ENCODE results near the gene KRTAP3-2.

The KRTAP3-2 gene

DNA sequence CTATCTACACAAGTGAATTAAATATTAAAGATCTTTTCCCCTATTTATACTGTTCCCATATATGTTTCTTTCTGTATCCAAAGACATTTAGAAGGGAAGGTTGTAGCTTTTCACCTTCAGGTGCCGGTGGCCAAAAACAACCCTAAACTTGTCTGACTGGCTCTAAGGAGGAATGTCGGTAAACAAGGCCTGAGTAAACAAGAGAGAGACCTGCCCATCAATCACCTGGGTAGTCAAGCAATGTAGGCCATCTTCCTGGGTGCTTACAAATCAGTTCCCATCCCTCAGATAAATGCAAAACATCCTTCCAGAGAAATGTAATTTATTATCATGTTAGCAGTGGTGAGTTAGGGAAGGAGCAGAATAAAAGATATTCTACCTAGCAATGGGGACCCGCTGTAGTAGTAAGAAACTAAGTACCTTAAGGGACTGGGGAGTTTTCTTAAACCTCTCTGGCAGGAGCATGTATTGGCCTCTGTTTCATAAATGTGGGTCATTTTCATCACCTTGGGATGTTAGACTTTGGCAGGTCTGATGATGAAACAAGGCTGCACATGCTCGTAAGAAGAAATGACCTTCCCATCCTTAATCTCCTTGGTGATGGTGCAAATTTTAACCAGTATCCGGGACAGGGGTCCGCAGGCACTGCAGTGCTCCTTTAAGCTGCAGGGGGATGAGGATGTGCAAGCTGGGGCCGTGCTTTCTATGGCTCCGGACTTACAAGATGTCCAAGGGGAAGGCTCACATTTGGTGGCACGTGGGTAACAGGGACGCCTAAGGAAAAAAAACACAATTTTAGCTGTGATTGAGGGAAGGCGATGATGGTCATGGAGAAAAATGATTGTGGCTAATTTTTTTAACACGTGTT, 41.4 kb downstream of the KRTAP3-2 start:
- Histone ChIP-seq H4K20me1 (ENCODE audit: insufficient read depth, low read length) (no peaks in the 10 kb centered on the region), H3K9me3 (replicated peaks; ENCODE audit: insufficient read depth, low read length) (no peaks in the 10 kb centered on the region), H3K27me3 (replicated peaks; ENCODE audit: insufficient read depth, low read length) (no peaks in the 10 kb centered on the region), H3K4me3 (ENCODE audit: low read length) (no peak overlapping the region), H3F3A (ENCODE audit: insufficient read depth, low read length) (no peaks in the 10 kb centered on the region; the same call in 1 of the 2 replicates), H3K9ac (ENCODE audit: low read length) (no peak overlapping the region), H3K79me2 (ENCODE audit: low read length) (no peaks in the 10 kb centered on the region), H3K4me1 (ENCODE audit: low read length) (peaks cover 5% of the 10 kb centered on the region; the same call in 1 of the 2 replicates), H3K36me3 (replicated peaks; ENCODE audit: insufficient read depth, low read length) (no peaks in the 10 kb centered on the region), H3K9me2 (replicated peaks; ENCODE audit: insufficient read depth, low read length) (no peaks in the 10 kb centered on the region), H3K27ac (ENCODE audit: low read length) (no peak overlapping the region), H2AFZ (ENCODE audit: low read length) (no peak overlapping the region), H3K4me2 (ENCODE audit: low read depth, low read length) (no peak overlapping the region)
- TF ChIP-seq EZH2phosphoT487 (IDR thresholded peaks at IDR 0.05; ENCODE audit: low read length) (no peak), EZH2 (optimal IDR thresholded peaks at IDR 0.05; ENCODE audit: low read depth, low read length) (no peak)
- TF ChIP-seq, protein P1, sequence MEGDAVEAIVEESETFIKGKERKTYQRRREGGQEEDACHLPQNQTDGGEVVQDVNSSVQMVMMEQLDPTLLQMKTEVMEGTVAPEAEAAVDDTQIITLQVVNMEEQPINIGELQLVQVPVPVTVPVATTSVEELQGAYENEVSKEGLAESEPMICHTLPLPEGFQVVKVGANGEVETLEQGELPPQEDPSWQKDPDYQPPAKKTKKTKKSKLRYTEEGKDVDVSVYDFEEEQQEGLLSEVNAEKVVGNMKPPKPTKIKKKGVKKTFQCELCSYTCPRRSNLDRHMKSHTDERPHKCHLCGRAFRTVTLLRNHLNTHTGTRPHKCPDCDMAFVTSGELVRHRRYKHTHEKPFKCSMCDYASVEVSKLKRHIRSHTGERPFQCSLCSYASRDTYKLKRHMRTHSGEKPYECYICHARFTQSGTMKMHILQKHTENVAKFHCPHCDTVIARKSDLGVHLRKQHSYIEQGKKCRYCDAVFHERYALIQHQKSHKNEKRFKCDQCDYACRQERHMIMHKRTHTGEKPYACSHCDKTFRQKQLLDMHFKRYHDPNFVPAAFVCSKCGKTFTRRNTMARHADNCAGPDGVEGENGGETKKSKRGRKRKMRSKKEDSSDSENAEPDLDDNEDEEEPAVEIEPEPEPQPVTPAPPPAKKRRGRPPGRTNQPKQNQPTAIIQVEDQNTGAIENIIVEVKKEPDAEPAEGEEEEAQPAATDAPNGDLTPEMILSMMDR (IDR thresholded peaks at IDR 0.05; ENCODE audit: low read length), result no peak
- DNase-seq, result no peak

DNA sequence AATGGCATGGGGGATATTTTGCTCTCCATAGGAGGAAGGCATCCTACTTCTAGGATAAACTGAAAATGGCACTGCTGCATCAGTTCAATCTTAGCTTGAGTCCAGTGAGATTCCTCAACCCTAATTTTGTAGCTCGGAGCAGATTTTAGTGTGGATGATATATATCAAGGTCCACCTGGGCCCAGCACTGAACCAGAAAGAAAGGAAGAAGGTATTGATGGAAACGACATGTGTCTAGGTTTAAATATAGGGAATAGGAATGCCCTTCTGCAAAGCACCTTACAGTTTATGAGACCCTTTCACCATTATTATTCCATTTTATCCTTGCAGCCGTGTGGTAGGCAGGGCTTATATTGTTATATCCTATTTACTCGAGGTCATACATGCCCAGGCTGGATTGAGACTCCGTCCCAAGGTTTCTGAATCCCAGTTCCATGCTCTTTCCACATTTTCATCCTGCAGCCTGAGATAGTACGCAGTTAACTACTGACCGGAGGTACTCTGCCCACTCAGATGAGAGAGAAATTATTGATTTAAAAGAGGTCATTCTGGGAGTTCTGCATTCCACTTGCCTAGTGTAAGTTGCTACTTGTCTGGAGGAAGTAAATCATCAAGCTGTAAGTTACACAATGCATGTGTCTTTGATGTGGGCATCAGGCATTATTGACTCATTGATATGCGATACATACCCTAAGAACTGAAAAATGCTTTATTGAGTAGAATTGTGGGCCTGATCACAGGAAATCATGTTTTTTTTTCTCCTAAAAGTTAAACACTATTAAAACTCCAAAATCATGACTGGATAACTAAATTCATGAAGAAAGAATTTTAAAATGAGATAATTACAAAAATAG, 43.1 kb downstream of the KRTAP3-2 start:
- Histone ChIP-seq H3K9ac (ENCODE audit: low read length) (no peak overlapping the region), H3F3A (ENCODE audit: insufficient read depth, low read length) (no peaks in the 10 kb centered on the region), H3K4me3 (ENCODE audit: low read length) (no peak overlapping the region), H2AFZ (ENCODE audit: low read length) (no peak overlapping the region), H3K36me3 (replicated peaks; ENCODE audit: insufficient read depth, low read length) (no peaks in the 10 kb centered on the region), H3K79me2 (ENCODE audit: low read length) (no peaks in the 10 kb centered on the region), H3K9me2 (replicated peaks; ENCODE audit: insufficient read depth, low read length) (no peaks in the 10 kb centered on the region), H4K20me1 (ENCODE audit: insufficient read depth, low read length) (no peaks in the 10 kb centered on the region), H3K27ac (ENCODE audit: low read length) (no peak overlapping the region), H3K4me2 (ENCODE audit: low read depth, low read length) (no peak overlapping the region), H3K4me1 (ENCODE audit: low read length) (no peaks in the 10 kb centered on the region), H3K9me3 (replicated peaks; ENCODE audit: insufficient read depth, low read length) (no peaks in the 10 kb centered on the region), H3K27me3 (replicated peaks; ENCODE audit: insufficient read depth, low read length) (no peaks in the 10 kb centered on the region)
- TF ChIP-seq EZH2 (optimal IDR thresholded peaks at IDR 0.05; ENCODE audit: low read depth, low read length) (no peak), EZH2phosphoT487 (IDR thresholded peaks at IDR 0.05; ENCODE audit: low read length) (no peak)
- TF ChIP-seq, protein P1 (IDR thresholded peaks at IDR 0.05; ENCODE audit: low read length), result no peak
- no peak for DNase-seq

DNA sequence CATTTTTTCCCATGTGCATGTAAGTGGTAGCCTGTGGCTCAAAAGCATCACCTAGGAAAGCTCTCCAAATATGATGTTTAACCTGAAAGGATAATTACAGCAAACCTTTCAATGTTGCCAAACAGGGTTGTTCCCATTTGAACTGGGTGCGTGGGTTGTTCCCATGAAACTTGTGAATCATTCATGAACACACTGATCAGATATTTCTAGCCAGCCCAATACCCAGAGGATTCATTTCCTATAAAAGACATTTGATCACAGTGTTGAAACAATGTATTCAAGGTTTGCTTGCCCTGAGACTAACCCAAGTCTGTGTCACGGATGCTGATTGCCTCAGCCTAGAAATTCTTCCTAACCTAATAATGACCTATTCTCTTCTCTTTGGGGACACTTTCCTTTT, 45.8 kb downstream of the KRTAP3-2 start:
- H3K9ac ChIP-seq (ENCODE audit: low read length), result no peak overlapping the region

More for the DNA sequence above, 45.8 kb downstream of the KRTAP3-2 start:
- Histone ChIP-seq H3K79me2 (ENCODE audit: low read length) (no peaks in the 10 kb centered on the region), H3K9me3 (replicated peaks; ENCODE audit: insufficient read depth, low read length) (no peaks in the 10 kb centered on the region), H3K9me2 (replicated peaks; ENCODE audit: insufficient read depth, low read length) (no peaks in the 10 kb centered on the region), H4K20me1 (ENCODE audit: insufficient read depth, low read length) (no peaks in the 10 kb centered on the region), H3K4me1 (ENCODE audit: low read length) (no peaks in the 10 kb centered on the region), H3K4me2 (ENCODE audit: low read depth, low read length) (no peak overlapping the region), H3K27ac (ENCODE audit: low read length) (no peak overlapping the region), H3K27me3 (replicated peaks; ENCODE audit: insufficient read depth, low read length) (no peaks in the 10 kb centered on the region), H3K4me3 (ENCODE audit: low read length) (no peak overlapping the region), H2AFZ (ENCODE audit: low read length) (no peak overlapping the region), H3F3A (ENCODE audit: insufficient read depth, low read length) (no peaks in the 10 kb centered on the region), H3K36me3 (replicated peaks; ENCODE audit: insufficient read depth, low read length) (no peaks in the 10 kb centered on the region)
- DNase-seq, result no peak
- no peak for TF ChIP-seq EZH2 (optimal IDR thresholded peaks at IDR 0.05; ENCODE audit: low read depth, low read length)
- TF ChIP-seq EZH2phosphoT487 (IDR thresholded peaks at IDR 0.05; ENCODE audit: low read length), result no peak
- TF ChIP-seq, protein P1 (IDR thresholded peaks at IDR 0.05; ENCODE audit: low read length), result no peak
